NCI-H69 (cell line): Measurements from ENCODE around the gene MCTP1.

Experiments used
- DNase-seq: peaks from one replicate; lab custom pipeline; 2025; lab: John Stamatoyannopoulos, UW

The MCTP1 gene

DNA sequence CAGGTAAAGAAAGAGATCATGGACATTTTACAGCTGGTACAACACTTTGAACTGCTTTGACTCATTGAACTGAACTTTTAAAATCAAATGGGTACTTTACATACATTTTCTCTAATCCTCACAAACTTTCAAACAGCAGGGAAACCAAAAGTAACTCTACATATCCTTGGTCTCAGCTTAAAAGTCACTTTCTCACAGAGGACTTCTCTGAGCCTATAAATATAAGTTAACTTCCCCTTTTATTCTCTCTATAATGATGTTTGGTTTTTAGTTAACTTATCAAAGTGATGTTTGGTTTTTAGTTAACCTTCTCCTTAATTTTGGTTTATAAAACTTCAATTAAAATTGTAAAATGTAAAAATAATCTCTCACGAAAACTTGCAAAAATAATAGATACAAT, 209.8 kb downstream of the MCTP1 start:
- DNase-seq, result no peak

GRCh38 chr5:95072281-95072680, 212.6 kb downstream of the MCTP1 start:
- no peak for DNase-seq

DNA sequence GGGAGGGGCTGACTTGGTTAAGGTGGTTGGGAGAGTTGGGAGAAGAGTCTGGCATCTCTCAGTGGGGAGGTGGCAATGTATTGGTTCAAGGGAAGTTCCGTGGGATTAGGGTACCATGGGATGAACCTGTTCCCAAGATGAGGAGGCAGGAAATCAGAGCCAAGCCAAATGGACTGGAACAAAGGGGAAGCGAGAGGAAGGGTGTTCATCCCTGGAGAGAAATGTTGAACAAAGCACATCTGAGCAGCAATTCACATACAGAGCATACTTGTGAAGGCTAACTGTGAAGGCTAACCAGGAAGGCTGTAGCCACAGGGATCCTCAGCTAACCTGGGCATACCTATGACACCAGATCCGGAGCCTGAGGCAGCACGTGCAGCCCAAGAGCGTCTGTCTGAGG, 214.0 kb downstream of the MCTP1 start:
- no peak for DNase-seq

GRCh38 chr5:95070453-95070852, 214.4 kb downstream of the MCTP1 start:
- no peak for DNase-seq

GRCh38 chr5:95069948-95070347, 214.9 kb downstream of the MCTP1 start:
- DNase-seq, result no peak

GRCh38 chr5:95069021-95069420, 215.9 kb downstream of the MCTP1 start:
- DNase-seq, result peak; percentile 13

GRCh38 chr5:95068289-95068910, 216.5 kb downstream of the MCTP1 start:
- no peak for DNase-seq

GRCh38 chr5:95066048-95066447, 218.8 kb downstream of the MCTP1 start:
- DNase-seq, result no peak

- DNase-seq, result no peak
Observed at GRCh38 chr5:95063492-95063891, 221.4 kb downstream of the MCTP1 start.

DNA sequence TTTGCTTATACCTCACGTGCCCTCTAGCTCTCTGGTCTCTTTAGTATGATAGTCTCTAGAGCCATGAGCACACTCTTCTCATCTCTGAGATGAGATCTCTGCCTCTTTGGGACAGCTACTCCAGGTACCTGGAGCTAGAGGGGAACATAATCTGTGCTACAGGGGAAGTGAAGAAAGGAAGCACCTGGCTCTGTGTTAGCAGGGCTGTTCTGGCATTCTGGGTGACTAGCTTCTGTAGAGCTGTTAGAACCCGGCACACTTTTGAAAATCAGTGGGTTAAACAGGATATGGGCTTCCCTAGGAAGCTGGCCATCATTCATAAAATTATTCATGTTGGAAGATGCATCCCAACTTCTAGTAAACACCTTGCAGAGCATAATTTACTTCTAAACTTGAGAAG, 224.8 kb downstream of the MCTP1 start:
- no peak for DNase-seq

DNA sequence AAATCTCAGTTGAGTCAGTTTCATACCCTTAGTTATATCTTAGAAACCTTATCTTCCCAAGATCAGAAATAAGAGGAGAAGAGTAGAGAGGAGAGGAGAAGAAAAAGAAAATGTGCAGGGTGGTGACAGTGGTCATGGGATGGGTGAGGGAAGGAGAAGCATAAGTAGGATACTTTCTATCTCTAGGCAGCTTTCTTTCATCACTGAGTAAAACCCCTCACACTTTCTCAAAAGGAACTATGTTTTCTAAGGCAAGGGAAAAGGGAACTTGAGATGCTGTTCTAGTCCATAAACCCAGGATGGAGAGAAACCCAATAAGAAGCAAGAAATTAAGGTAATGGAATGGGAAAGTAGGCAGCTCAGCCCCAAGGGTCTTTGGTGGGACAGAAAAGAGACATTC, 225.3 kb downstream of the MCTP1 start:
- DNase-seq, result no peak

GRCh38 chr5:95057615-95058014, 227.3 kb downstream of the MCTP1 start:
- DNase-seq, result no peak

DNA sequence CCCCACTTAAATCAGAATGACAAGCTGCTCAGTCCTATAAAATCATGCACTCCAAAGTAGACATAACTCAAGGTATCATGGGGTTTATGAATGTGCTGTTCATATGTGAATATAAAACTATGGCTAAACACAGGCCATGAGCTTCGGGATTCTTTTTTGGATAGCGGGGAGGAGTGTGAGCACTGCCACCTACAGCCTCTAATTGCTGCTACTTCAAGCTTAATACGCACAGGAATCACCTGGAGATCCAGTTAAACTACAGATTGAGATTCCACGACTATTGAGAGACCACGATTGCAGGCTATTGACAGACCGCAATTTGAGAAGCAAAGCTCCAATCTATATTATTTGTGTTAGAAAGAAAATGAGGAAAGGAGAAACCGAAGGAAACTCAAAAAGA, 231.6 kb downstream of the MCTP1 start:
- DNase-seq, result peak; percentile 51

DNA sequence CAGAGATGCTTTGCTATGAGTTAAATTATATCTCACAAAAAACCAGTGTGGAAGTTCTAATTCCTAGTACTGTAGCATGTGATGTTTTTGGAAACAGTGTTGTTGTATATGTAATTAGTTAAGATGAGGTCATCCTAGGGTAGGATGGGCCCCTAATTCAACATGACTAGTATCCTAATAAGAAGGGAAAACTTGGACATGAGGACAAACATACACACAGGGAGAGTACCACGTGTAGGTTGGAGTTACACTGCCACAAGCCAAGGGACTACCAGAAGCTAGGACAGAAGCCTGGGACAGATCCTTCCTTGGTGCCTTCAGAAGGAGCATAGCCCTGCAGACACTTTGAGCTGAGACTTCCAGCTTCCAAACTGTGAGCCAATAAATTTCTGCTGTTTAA, 234.2 kb downstream of the MCTP1 start:
- no peak for DNase-seq

- DNase-seq, result no peak
Observed at GRCh38 chr5:95048628-95049027, 236.3 kb downstream of the MCTP1 start.

- DNase-seq, result no peak
Observed at GRCh38 chr5:95045181-95045965, 239.5 kb downstream of the MCTP1 start.

DNA sequence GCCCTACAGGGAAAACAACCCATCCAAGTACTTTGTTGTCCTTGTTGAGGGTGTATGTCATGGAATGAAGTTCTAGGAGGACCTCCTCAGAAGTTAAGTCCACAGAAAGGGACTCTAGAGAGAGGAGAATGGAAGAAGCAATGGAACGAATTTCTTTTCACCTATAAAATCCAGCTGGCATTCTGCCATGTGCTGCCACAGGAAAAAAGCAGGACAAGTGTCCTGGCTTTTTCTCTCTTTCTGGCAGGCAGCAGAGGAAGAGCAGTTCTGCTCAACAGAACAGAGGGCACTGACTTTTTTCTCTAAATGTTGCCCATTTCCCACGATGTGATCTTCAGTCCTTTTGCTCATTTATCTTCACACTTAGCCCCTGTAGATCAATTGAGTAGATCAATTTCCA, 240.8 kb downstream of the MCTP1 start:
- DNase-seq, result no peak

GRCh38 chr5:95043648-95044047, 241.2 kb downstream of the MCTP1 start:
- no peak for DNase-seq

DNA sequence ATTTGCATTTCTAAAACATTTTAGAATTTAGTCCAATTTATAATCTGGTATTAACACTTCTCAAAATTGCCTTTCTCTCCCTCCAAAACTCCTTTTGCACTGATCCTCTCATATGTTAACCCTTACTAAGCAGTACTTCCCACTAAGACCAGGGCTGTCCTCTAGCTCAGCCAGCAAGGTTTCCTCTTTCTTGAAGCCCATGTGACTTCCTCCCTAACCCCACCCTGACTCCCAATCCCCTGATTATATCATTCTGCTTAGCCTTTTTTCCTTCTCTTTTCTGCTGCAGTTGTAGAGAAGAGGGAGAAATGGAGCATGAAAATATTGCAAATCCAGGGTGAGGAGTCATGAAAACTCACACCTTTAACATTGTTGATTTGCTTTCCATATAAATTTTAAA, 241.7 kb downstream of the MCTP1 start:
- peak; percentile 27 for DNase-seq

GRCh38 chr5:95042037-95042436, 242.9 kb downstream of the MCTP1 start:
- DNase-seq, result peak; percentile 80

- no peak for DNase-seq
Observed at GRCh38 chr5:95035891-95036685, 248.8 kb downstream of the MCTP1 start.

DNA sequence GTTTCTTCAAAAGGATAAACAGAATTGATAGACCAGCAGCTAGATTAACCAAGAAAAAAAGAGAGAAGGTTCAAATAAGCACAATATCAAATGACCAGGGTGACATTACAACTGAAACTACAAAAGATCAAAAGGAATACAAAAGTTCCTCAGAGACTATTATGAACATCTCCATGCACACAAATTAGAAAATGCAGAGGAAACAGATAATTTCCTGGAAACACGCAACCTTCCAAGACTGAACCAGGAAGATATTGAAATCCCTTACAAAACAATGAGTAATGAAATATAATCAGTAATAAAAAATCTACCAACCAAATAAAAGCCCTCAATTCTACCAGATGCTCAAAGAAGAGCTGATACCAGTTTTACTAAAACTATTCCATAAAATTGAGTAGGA, 252.1 kb downstream of the MCTP1 start:
- DNase-seq, result no peak
